Activated T-cell treated with anti-CD3 and anti-CD28 coated beads for 4 hours (primary cell): ENCODE results near the gene GP5.

Experiments used
- DNase-seq: peaks from one replicate; pipeline ENCODE4 v3.0.0-alpha.2; 2020

Gene GP5

GRCh38 chr3:194399166-194399565 lies at the start of gene GP5:
Gene GP5, minus strand, starts transcription at chr3:194399266. Its CDS starts 984 bp downstream, at chr3:194398282.
- no peak for DNase-seq

- no peak for DNase-seq
Observed at GRCh38 chr3:194447657-194448056, 48.6 kb upstream of the GP5 start.

GRCh38 chr3:194447161-194447560 lies 48.1 kb upstream of the GP5 start:
- no peak for DNase-seq

- no peak for DNase-seq
Observed at GRCh38 chr3:194446754-194447153, 47.7 kb upstream of the GP5 start.

GRCh38 chr3:194446172-194446571 lies 47.1 kb upstream of the GP5 start:
- DNase-seq: no peak

GRCh38 chr3:194443901-194444300 lies 44.8 kb upstream of the GP5 start:
- DNase-seq: no peak

- DNase-seq: no peak
Observed at GRCh38 chr3:194440756-194441155, 41.7 kb upstream of the GP5 start.

GRCh38 chr3:194439881-194440550 lies 41.0 kb upstream of the GP5 start:
- DNase-seq: no peak

- DNase-seq: no peak
Observed at GRCh38 chr3:194434503-194434902, 35.4 kb upstream of the GP5 start.

GRCh38 chr3:194431554-194431953 lies 32.5 kb upstream of the GP5 start:
- no peak for DNase-seq

- no peak for DNase-seq
Observed at GRCh38 chr3:194425399-194425798, 26.3 kb upstream of the GP5 start.

- no peak for DNase-seq
Observed at GRCh38 chr3:194424953-194425352, 25.9 kb upstream of the GP5 start.

GRCh38 chr3:194424373-194424772 lies 25.3 kb upstream of the GP5 start:
- DNase-seq: no peak

- no peak for DNase-seq
Observed at GRCh38 chr3:194423317-194423716, 24.3 kb upstream of the GP5 start.

GRCh38 chr3:194422188-194422587 lies 23.1 kb upstream of the GP5 start:
- DNase-seq: no peak

- no peak for DNase-seq
Observed at GRCh38 chr3:194418671-194419070, 19.6 kb upstream of the GP5 start.

- no peak for DNase-seq
Observed at GRCh38 chr3:194407423-194407822, 8.4 kb upstream of the GP5 start.

- DNase-seq: no peak
Observed at GRCh38 chr3:194405766-194406165, 6.7 kb upstream of the GP5 start.

- DNase-seq: peak; percentile 21
Observed at GRCh38 chr3:194404365-194405140, 5.5 kb upstream of the GP5 start.

GRCh38 chr3:194401868-194402329 lies 2.8 kb upstream of the GP5 start:
- no peak for DNase-seq

GRCh38 chr3:194401346-194401745 lies 2.3 kb upstream of the GP5 start:
- DNase-seq: no peak

GRCh38 chr3:194399874-194400411 lies 877 bp upstream of the GP5 start:
- DNase-seq: no peak

GRCh38 chr3:194397757-194398312 lies 1.2 kb downstream of the GP5 start:
- DNase-seq: no peak
